SK-N-SH treated with all-trans-retinoic acid at 6 μM for 48 hours (cell line): ENCODE measurements around the gene HOMEZ.

ENCODE experiments used
- ATAC-seq: fragments of 200-7000 bp; cut with Tn5 transposase; 3 replicates; pipeline ENCODE4 v1.9.1; 2020; ENCODE audit warnings: mild to moderate bottlenecking, moderate library complexity
- ARNTL ChIP-seq: fragments of 450-650 bp; formaldehyde crosslinking; IDR thresholded peaks from 2 replicates; pipeline ENCODE4 v1.5.0; 2020; ENCODE audit warnings: low read depth, mild to moderate bottlenecking, moderate library complexity, borderline replicate concordance
- BACH2 ChIP-seq: fragments of 250-450 bp; sonication (Bioruptor Pico); IDR thresholded peaks from 2 replicates; pipeline ENCODE4 v1.9.0; 2021; ENCODE audit warnings: mild to moderate bottlenecking, borderline replicate concordance
- CSDC2 ChIP-seq: fragments of 250-450 bp; sonication (Bioruptor Pico); IDR thresholded peaks from 2 replicates; pipeline ENCODE4 v1.5.0; 2020; ENCODE audit warnings: mild to moderate bottlenecking, moderate library complexity
- ESRRG ChIP-seq: fragments of 250-450 bp; sonication (Bioruptor Pico); IDR thresholded peaks from 2 replicates; pipeline ENCODE4 v1.6.1; 2021; ENCODE audit warnings: mild to moderate bottlenecking
- GLIS3 ChIP-seq: fragments of 250-450 bp; sonication (Bioruptor Pico); IDR thresholded peaks from 2 replicates; pipeline ENCODE4 v1.5.0; 2020; ENCODE audit warnings: mild to moderate bottlenecking, moderate library complexity
- ISL1 ChIP-seq: fragments of 250-450 bp; sonication (Bioruptor Pico); IDR thresholded peaks from 2 replicates; pipeline ENCODE4 v2.1.2; 2022; ENCODE audit warnings: mild to moderate bottlenecking, moderate library complexity
- OSR1 ChIP-seq: fragments of 250-450 bp; sonication (Bioruptor Pico); IDR thresholded peaks from 2 replicates; pipeline ENCODE4 v1.8.0; 2022; ENCODE audit warnings: moderate library complexity, mild to moderate bottlenecking, inconsistent platforms
- PPARA ChIP-seq: fragments of 250-450 bp; sonication (Bioruptor Pico); IDR thresholded peaks from 2 replicates; pipeline ENCODE4 v1.5.0; 2020; ENCODE audit warnings: mild to moderate bottlenecking, borderline replicate concordance
- RARB ChIP-seq: fragments of 250-450 bp; sonication (Bioruptor Pico); IDR thresholded peaks from 2 replicates; pipeline ENCODE4 v1.8.0; 2021; ENCODE audit warnings: mild to moderate bottlenecking, moderate library complexity
- SNAI2 ChIP-seq: fragments of 250-450 bp; sonication (Bioruptor Pico); IDR thresholded peaks from 2 replicates; pipeline ENCODE4 v1.5.0; 2020; ENCODE audit warnings: mild to moderate bottlenecking, moderate library complexity
- TCF4 ChIP-seq: fragments of 250-450 bp; sonication (Bioruptor Pico); IDR thresholded peaks from 2 replicates; pipeline ENCODE4 v1.8.0; 2021; ENCODE audit warnings: mild to moderate bottlenecking, moderate library complexity, borderline replicate concordance
- TOX ChIP-seq: fragments of 250-450 bp; sonication (Bioruptor Pico); IDR thresholded peaks from 2 replicates; pipeline ENCODE4 v1.8.0; 2021; ENCODE audit warnings: mild to moderate bottlenecking, moderate library complexity, borderline replicate concordance
- ZC3H10 ChIP-seq: fragments of 250-450 bp; sonication (Bioruptor Pico); IDR thresholded peaks from 2 replicates; pipeline ENCODE4 v1.5.1; 2021; ENCODE audit warnings: mild to moderate bottlenecking, moderate library complexity
- ZFP3 ChIP-seq: fragments of 250-450 bp; sonication (Bioruptor Pico); IDR thresholded peaks from 2 replicates; pipeline ENCODE4 v1.5.0; 2020; ENCODE audit warnings: mild to moderate bottlenecking, moderate library complexity
- ZNF565 ChIP-seq: fragments of 450-650 bp; formaldehyde crosslinking; conservative IDR thresholded peaks from 2 replicates; pipeline ENCODE4 v1.5.0; 2020; ENCODE audit warnings: low read depth, mild to moderate bottlenecking, moderate library complexity
- ZNF70 ChIP-seq: fragments of 450-650 bp; formaldehyde crosslinking; IDR thresholded peaks from 2 replicates; pipeline ENCODE4 v1.5.0; 2020; ENCODE audit warnings: mild to moderate bottlenecking, moderate library complexity
- TF ChIP-seq, protein P1 (sequence below): fragments of 250-450 bp; sonication (Bioruptor Pico); IDR thresholded peaks from 2 replicates; pipeline ENCODE4 v1.8.0; 2020; ENCODE audit warnings: mild to moderate bottlenecking, moderate library complexity, borderline replicate concordance
- TF ChIP-seq, protein P2 (sequence below): fragments of 250-450 bp; sonication (Bioruptor Pico); IDR thresholded peaks from 2 replicates; pipeline ENCODE4 v1.5.1; 2021; ENCODE audit warnings: mild to moderate bottlenecking, moderate library complexity
- TF ChIP-seq, protein P3 (sequence below): fragments of 250-450 bp; sonication (Bioruptor Pico); IDR thresholded peaks from 2 replicates; pipeline ENCODE4 v1.8.0; 2021; ENCODE audit warnings: low read depth, mild to moderate bottlenecking, moderate library complexity, borderline replicate concordance
- TF ChIP-seq, protein P4 (sequence below): fragments of 250-450 bp; sonication (Bioruptor Pico); IDR thresholded peaks from 2 replicates; pipeline ENCODE4 v1.5.1; 2020; ENCODE audit warnings: low read depth, mild to moderate bottlenecking, moderate library complexity

The HOMEZ gene

DNA sequence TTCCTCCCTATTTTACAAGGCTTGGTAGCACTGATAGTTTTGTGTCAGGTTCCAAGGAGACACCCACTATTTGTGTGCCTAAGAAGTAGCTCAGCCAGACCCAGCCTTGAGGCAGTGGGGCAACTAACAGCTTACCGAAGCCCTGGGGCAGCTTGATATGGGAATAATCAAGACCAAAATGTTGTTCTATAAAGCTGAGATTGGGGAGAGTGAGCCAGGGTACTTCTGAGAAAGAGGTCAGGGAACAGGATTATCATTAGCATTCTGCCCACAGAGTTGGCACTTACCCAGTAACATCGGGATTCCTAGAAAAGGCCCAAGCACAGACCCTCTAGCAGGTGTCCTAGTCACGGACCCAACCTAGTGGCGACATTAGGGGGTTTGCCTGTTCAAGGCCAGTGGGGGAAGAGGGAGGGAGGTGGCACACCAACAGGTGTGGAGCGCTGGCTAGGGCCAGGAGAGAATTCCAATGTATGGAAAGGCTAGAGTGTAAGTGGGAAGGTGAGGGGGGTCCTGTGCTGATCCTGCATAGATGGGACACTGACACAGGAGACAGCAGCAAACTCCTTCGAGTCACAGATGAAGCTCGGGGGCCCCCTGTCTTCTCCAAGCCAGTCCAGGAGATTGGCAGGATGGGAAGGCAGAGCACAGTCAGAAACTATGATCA lies 11.8 kb upstream of the HOMEZ start:
- TF ChIP-seq GLIS3 (CRISPR knock-in tag) (no peak), BACH2 (CRISPR knock-in tag) (no peak), TOX (CRISPR knock-in tag) (no peak), TCF4 (no peak)
- TF ChIP-seq, protein P1, sequence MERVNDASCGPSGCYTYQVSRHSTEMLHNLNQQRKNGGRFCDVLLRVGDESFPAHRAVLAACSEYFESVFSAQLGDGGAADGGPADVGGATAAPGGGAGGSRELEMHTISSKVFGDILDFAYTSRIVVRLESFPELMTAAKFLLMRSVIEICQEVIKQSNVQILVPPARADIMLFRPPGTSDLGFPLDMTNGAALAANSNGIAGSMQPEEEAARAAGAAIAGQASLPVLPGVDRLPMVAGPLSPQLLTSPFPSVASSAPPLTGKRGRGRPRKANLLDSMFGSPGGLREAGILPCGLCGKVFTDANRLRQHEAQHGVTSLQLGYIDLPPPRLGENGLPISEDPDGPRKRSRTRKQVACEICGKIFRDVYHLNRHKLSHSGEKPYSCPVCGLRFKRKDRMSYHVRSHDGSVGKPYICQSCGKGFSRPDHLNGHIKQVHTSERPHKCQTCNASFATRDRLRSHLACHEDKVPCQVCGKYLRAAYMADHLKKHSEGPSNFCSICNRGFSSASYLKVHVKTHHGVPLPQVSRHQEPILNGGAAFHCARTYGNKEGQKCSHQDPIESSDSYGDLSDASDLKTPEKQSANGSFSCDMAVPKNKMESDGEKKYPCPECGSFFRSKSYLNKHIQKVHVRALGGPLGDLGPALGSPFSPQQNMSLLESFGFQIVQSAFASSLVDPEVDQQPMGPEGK (CRISPR knock-in tag): no peak
- TF ChIP-seq, protein P2, sequence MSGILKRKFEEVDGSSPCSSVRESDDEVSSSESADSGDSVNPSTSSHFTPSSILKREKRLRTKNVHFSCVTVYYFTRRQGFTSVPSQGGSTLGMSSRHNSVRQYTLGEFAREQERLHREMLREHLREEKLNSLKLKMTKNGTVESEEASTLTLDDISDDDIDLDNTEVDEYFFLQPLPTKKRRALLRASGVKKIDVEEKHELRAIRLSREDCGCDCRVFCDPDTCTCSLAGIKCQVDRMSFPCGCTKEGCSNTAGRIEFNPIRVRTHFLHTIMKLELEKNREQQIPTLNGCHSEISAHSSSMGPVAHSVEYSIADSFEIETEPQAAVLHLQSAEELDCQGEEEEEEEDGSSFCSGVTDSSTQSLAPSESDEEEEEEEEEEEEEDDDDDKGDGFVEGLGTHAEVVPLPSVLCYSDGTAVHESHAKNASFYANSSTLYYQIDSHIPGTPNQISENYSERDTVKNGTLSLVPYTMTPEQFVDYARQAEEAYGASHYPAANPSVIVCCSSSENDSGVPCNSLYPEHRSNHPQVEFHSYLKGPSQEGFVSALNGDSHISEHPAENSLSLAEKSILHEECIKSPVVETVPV (CRISPR knock-in tag): no peak
- TF ChIP-seq, all 23 proteins: peak for 0
- ATAC-seq: no peak

DNA sequence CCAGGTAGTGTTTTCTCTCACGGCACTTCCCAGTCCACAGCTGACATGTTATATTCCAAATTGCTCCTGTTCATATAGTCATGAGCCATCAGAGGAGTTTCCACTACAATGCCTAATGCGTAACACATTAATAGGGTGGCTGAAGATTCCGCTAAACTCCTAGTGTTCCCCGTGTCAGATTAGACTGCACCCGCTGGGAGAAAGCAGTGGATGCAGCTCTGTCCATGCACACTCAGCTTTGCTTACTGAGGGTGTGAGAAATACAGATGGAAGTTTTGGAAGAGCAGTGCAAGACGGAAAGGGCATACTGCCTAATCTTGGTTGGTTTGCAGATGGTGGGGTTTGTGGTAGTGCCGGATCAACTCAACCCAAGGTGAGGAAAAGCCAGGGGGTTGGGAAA lies 11.2 kb upstream of the HOMEZ start:
- no peak for TF ChIP-seq ZNF70 (CRISPR knock-in tag)

DNA sequence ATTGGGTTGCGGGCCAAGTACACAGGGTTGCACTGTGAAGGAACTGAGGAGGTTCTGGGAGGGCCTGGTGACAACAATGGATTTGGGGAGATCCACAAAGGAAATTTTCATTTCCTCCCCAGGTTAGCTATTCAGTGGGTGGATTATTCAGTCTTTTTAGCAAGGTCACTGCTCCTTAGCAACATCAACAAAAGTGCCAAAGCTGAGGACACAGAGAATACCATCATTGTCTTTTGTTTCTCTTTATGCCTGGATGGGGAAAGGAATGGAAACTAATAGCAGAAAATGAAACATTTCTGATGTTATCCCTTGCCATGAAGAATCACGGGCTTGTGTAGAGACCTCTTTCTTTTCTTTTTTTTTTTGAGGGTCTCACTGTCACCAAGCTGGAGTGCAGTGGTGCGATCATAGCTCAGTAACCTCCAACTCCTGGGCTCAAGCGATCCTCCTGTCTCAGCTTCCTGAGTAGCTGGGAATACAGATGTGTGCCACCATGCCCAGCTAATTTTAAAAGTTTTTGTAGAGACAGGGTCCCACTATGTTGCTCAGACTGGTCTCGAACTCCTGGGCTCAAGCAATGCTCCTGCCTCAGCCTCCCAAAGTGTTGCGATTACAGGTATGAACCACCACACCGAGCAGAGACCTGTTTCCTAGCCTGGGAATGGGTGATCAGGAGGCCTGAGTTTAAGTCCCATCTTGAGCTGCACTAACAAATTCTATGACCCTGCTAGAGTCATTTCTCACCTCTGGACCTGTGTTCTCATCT lies 10.3 kb upstream of the HOMEZ start:
- TF ChIP-seq PPARA (CRISPR knock-in tag) (no peak), ZNF565 (no peak), ZNF70 (CRISPR knock-in tag) (no peak), ZC3H10 (CRISPR knock-in tag) (no peak), TOX (CRISPR knock-in tag) (no peak), CSDC2 (CRISPR knock-in tag) (no peak)
- ATAC-seq: no peak

More for the DNA sequence above, 11.2 kb upstream of the HOMEZ start:
- no peak for ATAC-seq

DNA sequence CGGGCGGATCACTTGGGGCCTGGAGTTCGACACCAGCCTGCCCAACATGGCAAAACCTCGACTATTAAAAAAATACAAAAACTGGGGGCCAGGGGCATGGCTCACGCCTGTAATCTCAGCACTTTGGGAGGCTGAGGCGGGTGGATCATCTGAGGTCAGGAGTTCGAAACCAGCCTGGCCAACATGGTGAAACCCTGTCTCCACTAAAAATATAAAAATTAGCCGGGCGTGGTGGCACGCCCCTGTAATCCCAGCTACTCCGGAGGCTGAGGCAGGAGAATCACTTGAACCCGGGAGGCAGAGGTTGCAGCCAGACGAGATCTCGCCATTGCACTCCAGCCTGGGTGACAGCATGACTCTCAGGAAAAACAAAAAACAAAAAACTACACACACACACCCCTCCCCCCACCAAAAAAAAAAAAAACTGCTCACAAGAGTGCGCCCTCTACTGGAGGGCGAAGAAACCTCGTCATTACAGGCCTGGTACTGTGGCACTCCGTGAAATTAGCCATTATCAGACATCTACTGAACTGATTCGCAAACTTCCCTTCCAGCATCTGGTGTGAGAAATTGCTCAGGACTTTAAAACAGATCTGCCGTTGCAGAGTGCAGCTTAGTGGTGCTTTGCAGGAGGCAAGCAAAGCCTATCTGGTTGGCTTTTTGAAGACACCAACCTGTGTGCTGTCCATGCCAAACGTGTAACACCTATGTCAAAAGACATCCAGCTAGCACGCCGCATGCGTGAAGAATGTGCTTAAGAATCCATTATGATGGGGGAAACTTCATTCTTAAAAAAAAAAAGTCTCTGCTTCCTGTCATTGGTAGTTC lies 9.0 kb upstream of the HOMEZ start:
- peak; percentile 86 for ATAC-seq
- TF ChIP-seq PPARA (CRISPR knock-in tag) (no peak), RARB (CRISPR knock-in tag) (no peak), GLIS3 (CRISPR knock-in tag) (no peak), ESRRG (CRISPR knock-in tag) (no peak), OSR1 (CRISPR knock-in tag) (no peak), ARNTL (CRISPR knock-in tag) (no peak), ZC3H10 (CRISPR knock-in tag) (no peak), SNAI2 (CRISPR knock-in tag) (no peak), ISL1 (CRISPR knock-in tag) (no peak), ZFP3 (CRISPR knock-in tag) (no peak), CSDC2 (CRISPR knock-in tag) (no peak), BACH2 (CRISPR knock-in tag) (no peak)
- TF ChIP-seq, protein P2 (CRISPR knock-in tag): no peak
- TF ChIP-seq, protein P3, sequence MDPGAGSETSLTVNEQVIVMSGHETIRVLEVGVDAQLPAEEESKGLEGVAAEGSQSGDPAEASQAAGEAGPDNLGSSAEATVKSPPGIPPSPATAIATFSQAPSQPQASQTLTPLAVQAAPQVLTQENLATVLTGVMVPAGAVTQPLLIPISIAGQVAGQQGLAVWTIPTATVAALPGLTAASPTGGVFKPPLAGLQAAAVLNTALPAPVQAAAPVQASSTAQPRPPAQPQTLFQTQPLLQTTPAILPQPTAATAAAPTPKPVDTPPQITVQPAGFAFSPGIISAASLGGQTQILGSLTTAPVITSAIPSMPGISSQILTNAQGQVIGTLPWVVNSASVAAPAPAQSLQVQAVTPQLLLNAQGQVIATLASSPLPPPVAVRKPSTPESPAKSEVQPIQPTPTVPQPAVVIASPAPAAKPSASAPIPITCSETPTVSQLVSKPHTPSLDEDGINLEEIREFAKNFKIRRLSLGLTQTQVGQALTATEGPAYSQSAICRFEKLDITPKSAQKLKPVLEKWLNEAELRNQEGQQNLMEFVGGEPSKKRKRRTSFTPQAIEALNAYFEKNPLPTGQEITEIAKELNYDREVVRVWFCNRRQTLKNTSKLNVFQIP (CRISPR knock-in tag): no peak
- TF ChIP-seq, protein P1 (CRISPR knock-in tag): no peak
- TF ChIP-seq, protein P4, sequence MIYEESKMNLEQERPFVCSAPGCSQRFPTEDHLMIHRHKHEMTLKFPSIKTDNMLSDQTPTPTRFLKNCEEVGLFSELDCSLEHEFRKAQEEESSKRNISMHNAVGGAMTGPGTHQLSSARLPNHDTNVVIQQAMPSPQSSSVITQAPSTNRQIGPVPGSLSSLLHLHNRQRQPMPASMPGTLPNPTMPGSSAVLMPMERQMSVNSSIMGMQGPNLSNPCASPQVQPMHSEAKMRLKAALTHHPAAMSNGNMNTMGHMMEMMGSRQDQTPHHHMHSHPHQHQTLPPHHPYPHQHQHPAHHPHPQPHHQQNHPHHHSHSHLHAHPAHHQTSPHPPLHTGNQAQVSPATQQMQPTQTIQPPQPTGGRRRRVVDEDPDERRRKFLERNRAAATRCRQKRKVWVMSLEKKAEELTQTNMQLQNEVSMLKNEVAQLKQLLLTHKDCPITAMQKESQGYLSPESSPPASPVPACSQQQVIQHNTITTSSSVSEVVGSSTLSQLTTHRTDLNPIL (CRISPR knock-in tag): no peak
- TF ChIP-seq, all 23 proteins: peak for 0
